Dermis microvascular lymphatic vessel endothelial cell (primary cell): ENCODE results near the gene RASSF1. TPM values are rescaled to one million over a fixed set of nuclear protein-coding genes. Genes with fewer than 3 reads are reported as not detected.
A peak's percentile ranks its signal among the peaks of the same experiment; 100 is the strongest.

Source experiments
- DNase-seq, 2 donors: peaks; one replicate each; pipeline versions ENCODE4 v3.0.0 to v3.0.0-alpha.2; 2010; ENCODE audit warnings: low read depth in 2 of 2
- total RNA-seq: library from RNA; depleted of rRNA; stranded (reverse); fragments of >200 nt; gene quantifications from 2 replicates; pipeline ENCODE4 v1.2.1, GENCODE V29; 2014

RASSF1 gene
- total RNA-seq, 1 donor from 2014 or later, result 12.6 TPM

- no peak for DNase-seq
These were observed 38.3 kb downstream of the RASSF1 start for GRCh38 chr3:50302095-50303012.

- DNase-seq, result no peak
These were observed 39.9 kb downstream of the RASSF1 start for GRCh38 chr3:50300681-50301254.

DNA sequence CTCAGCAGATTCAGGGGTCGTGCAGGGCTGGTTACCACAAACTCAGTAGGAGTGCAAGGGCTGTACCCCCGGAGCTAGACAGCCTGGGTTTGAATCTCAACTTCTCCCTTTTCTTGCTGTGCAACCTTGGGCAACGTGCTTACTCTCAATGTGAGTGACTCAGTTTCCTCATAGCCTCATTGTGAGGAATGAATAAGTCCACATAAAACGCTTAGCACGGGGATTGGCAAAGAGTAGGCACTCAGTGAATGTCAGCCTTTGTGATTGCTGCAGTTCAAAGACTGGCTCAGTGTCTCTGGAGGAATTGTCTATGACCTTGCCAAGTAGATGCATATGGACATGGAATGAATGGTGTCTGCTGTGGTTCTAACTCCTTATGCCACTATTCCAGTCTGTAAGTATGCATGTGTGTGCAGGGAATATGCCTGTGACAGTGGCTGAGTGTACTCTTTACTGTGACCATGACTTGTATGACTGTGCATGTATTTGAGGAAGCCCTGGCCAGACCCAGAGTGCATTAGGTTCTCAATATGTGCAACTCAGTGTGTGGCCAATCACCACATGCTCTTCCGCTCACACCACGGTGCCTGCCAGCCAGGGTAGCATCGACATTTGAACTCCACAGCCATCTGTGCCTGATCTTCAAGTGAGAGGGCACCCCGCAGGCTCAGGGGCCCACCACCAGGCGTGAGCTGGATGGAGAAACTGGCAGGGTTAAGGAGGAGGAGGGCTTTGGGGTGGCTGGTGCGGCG, 40.5 kb downstream of the RASSF1 start:
- peak in 1 of 2 donors; percentile 69 for DNase-seq

GRCh38 chr3:50299638-50299928, 41.1 kb downstream of the RASSF1 start:
- no peak for DNase-seq

GRCh38 chr3:50298836-50299637, 41.6 kb downstream of the RASSF1 start, which contains the start of the genes HYAL3 and NAA80:
Gene HYAL3 (minus strand): TSS chr3:50299405. CDS start chr3:50295602, 3,803 bp downstream.
Gene NAA80 (minus strand): TSS chr3:50299405. CDS start chr3:50297463, 1,942 bp downstream.
- peak; percentile 99 to 100 for DNase-seq

DNA sequence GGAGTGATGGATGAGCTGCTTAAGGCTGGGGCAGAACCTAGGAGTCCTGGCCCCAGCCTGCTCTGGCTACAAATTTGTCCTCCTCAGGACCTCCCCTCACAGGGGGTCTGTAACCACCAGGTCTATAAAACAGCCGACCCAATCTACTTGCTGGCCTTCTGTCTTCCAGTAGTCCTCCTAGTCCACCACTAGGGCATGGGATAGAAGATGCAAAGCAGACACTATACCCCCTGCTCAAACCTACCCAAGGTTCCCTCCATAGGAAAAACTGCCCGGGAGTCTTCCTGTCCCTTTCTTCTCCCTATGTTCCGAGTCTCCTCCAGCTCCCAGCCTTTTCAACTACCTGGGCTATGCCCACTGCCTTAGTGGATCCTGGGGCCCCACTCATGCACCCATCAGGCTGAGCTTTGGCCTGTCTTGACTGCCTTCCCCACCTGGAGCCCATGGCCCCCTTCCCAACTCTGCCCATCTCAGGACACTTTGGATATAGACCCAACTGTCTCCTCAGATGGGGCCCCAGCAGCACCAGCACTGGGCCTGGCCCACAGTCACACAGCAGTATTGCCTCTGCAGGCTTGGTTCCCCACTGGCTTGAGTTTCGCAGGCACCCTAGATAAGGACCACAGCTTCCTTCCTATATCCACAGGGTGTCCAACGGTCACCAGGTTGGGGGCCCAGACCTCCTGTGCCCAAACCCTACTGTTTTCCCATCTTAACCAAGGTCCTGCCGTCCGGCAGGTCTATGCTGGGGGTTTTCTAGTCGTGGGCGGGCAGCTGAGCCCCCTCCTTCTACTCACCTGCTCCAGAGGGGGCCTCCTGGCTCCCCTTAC, 42.5 kb downstream of the RASSF1 start:
- no peak for DNase-seq

GRCh38 chr3:50297384-50297775, 43.3 kb downstream of the RASSF1 start:
- no peak for DNase-seq

DNA sequence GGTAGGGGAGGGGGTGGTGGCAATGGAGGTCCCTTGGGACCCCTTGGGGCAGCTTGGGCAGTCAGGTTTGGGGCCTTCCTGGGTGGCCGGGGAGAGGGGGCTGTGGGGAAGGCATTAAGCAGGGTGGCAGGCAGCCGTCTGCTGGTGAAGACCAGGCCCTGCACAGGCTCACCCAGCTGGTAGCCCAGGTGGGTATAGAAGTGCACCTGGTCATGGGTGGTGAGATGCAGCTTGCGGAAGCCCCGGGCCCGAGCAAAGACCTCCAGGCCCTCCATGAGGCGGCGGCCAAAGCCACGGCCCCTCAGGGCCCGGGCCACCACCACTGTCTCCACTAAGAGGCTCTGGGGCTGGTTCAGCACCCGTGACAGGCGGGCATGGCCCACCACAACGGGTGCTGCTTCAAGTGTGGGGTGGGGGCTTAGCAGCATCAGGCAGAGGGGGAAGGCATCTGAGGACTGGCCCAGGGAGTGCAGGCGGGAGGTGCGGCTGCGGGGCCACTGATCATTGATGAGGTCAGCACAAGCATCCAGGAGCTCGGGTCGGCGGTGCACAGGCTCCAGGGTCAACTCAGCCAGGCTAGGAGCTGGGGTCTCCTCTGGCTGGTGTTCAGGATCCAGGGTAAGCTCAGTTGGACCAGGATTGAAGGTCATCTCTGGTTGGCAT, 43.8 kb downstream of the RASSF1 start:
- no peak for DNase-seq

- no peak for DNase-seq
These were observed 44.8 kb downstream of the RASSF1 start for GRCh38 chr3:50295553-50296431.

- DNase-seq, result no peak
These were observed 45.9 kb downstream of the RASSF1 start for GRCh38 chr3:50294492-50295403.

GRCh38 chr3:50294089-50294488, 46.5 kb downstream of the RASSF1 start:
- DNase-seq, result no peak

- no peak for DNase-seq
These were observed 47.4 kb downstream of the RASSF1 start for GRCh38 chr3:50293079-50293801.

DNA sequence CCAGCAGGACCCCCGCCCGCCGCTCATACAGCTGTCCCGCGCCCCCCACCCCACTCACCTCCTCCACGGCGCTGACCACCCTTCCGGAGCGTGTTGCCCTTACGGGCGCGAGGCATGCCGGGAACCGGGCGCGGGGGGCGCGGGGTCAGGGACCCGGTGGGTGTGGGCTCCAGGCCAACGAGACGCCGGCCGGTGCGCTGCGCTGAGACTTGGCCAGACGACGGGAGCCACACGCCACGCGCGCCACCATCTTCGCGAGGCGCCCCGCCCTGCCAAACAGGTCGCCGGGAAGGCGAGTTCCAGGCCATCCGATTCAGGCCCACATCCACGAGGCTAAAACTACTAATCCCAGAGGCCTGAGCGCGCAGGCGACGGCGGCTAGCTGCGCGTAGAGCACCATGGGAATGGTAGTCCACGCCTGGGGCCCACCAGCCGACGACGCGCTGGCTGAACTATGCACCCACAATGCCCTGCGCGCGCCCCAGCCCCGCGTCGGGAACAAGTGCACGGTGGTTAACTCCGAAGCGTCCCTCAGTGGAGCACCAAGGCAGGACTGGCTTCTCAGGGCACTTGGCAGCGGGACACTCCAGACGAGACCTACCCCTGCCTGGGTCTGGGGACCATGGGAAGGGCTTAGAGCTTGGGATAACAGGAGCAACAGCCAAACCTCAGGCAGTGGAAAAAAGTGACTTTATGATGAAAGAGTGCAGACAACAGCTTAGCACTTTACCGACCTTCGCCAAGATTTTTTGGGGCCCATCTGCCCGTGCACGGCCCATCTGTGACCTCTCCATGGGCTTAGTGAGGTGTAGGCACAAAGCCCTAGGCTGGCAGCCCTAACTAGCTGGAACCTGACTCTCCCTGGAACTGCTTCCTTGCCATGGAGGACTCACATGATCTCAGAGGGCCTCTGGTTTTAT, 48.2 kb downstream of the RASSF1 start, which contains the start of gene IFRD2:
Gene IFRD2 (minus strand): TSS at position 271 of the 920 bp plus-strand sequence. CDS start 155 bp downstream, at position 116.
- DNase-seq, result peak; percentile 94 to 99

DNA sequence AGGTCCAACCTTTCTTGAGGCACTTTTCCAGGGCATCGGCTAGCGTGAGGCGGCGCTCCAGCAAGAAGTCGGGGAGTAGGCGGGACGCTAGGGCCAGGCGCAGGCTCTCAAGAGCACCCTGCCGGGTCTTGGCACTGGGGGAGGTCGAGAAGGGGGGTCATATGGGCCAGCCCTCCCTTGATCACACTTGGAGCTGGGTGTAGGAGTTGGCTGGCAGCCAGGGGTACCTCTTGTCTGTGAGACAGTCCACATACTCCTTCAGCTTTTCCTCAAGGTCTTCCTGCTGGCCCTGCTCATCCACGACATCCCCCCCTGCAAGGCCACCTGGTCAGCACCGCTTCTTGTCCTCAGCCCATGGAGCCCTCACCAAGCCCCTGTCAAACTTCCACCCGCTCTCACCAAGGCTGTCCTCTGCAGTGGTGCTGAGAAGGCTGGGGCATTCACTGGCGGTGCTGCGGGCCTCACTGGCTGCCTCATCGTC, 50.4 kb downstream of the RASSF1 start:
- DNase-seq, result no peak

GRCh38 chr3:50289130-50289529, 51.5 kb downstream of the RASSF1 start:
- no peak for DNase-seq
